DOHH2 (cell line): ENCODE results near the gene CACNA2D1.

Source experiments
- CTCF ChIP-seq: fragments of 200-600 bp; sonication (generic); IDR thresholded peaks from one replicate; pipeline ENCODE4 v1.5.1; 2014; ENCODE audit warnings: antibody characterized with exemption, mild to moderate bottlenecking, low read depth, low read length; ENCODE audit not compliant: poor library complexity, severe bottlenecking
- EZH2phosphoT487 ChIP-seq: fragments of 200-600 bp; sonication (generic); IDR thresholded peaks from 2 replicates; pipeline ENCODE4 v1.6.1; 2017; ENCODE audit warnings: borderline replicate concordance, mild to moderate bottlenecking, antibody characterized with exemption, low read length, moderate library complexity, mixed read lengths

- TF ChIP-seq CTCF (no peak), EZH2phosphoT487 (no peak)
Measured at GRCh38 chr7:82289152-82289535, 154.4 kb downstream of the CACNA2D1 start.
